ENCODE data around the gene PACS2.

DNA sequence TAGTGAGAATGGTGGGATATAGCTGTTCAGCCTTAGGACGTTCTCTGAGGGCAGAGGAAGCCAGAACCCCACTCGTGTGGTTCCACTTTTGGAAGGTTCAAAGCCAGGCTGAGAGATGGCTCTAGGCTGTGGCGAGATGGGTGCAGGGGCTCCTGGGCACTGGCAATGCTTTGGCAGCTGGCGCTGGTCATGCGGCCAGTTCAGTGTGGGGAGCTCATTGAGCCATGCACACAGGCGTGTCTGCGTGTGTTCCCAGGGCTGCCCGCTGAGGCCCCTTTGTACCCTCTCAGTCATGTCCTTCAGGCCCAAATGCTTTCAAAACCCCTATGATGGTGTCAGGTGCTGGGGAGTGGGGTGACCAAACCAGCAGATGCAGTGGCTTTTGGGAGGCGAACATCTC lies 85.5 kb downstream of the PACS2 start:
- no peak for TF ChIP-seq CTCF (conservative IDR thresholded peaks at IDR 0.05; ENCODE audit: low read length)
- TF ChIP-seq EZH2phosphoT487 (IDR thresholded peaks at IDR 0.05; ENCODE audit: borderline replicate concordance), result no peak
